NCI-H1048 (cell line): ENCODE data around the gene COG2.
"Not testable (repeated sequence)": the region's sequence is repeated elsewhere in the genome, so short reads cannot be mapped to it uniquely, and the experiment has no call there.

Experiments used
- DNase-seq: peaks from one replicate; lab custom pipeline; 2025; lab: John Stamatoyannopoulos, UW

Gene COG2

GRCh38 chr1:230642263-230642959 lies at the start of gene COG2:
COG2 (plus strand) TSS chr1:230642481; CDS start chr1:230642607, 126 bp downstream.
- DNase-seq: peak; percentile 96

- DNase-seq: no peak
Observed at GRCh38 chr1:230592848-230593414, 49.4 kb upstream of the COG2 start.

- no peak for DNase-seq
Observed at GRCh38 chr1:230594214-230594773, 48.0 kb upstream of the COG2 start.

DNA sequence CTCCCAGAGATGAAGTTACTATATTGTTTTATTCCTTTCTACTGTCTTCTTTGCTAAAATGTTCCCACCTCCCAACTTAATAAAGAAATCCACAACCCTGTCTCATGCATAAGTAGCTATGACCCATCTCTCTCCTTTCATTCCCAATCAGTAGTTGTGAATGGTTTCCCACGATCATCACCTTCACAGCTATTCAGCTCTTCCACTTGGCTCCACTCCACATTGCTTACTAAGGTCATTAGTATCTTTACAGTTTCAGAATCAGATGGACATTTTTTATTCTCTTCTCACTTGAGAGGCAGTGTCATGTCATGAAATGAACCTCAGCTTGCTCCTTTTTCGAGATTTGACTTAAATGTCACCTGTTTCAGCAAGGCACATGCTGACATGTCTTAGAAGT lies 47.1 kb upstream of the COG2 start:
- DNase-seq: no peak

- DNase-seq: no peak
Observed at GRCh38 chr1:230596306-230596705, 46.0 kb upstream of the COG2 start.

- no peak for DNase-seq
Observed at GRCh38 chr1:230598745-230599144, 43.5 kb upstream of the COG2 start.

GRCh38 chr1:230599926-230600656 lies 42.2 kb upstream of the COG2 start:
- DNase-seq: no peak

DNA sequence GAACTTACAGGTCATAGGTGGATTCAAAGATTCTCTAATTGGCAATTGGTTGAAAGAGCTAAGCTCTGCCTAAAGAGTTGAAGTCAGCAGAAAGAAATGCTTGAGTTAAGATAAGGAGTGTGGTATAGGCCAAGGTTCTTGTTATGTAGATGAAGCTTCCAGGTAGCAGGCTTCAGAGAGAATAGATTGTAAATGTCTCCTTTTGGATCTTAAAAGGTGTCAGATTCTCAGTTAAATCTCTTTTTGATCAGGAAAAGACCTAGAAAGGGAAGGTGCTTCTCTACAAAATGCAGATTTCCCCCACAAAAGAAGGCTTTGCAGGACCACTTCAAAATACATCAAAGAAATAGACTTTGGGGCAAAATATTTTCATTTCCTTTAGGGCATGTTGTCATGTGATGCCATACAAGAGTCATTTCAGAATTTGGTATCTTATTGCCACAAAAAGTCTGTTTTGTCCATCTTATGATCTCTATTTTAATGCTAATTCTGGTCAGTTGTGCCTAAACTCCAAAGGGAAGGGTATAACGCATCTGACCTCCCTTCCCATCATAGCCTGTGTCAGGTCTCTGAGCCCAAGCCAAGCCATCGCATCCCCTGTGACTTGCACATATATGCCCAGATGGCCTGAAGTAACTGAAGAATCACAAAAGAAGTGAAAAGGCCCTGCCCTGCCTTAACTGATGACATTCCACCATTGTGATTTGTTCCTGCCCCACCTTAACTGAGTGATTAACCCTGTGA lies 41.5 kb upstream of the COG2 start:
- not testable (repeated sequence) for DNase-seq

DNA sequence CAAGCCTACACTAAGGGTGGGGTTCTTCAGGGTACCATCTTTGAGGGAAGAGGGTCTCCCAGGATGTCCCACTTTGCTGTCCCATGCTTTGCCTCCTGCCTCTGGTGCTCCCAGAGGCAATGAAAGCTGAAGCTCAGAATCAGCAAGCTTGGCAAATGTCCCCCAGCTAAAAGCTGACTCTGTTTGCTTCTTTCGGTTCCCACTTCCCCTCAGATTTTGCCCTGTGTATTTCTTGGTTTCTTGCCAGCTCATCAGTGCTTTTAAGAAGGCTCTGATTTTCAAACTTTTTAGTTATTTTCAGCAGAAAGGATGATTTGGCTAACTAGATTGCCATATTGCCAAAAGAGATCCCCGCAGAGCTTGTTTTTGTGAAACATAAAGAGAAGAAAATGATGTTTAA lies 33.1 kb upstream of the COG2 start:
- DNase-seq: no peak

GRCh38 chr1:230610589-230610988 lies 31.7 kb upstream of the COG2 start:
- no peak for DNase-seq

- DNase-seq: no peak
Observed at GRCh38 chr1:230611128-230611877, 31.0 kb upstream of the COG2 start.

- no peak for DNase-seq
Observed at GRCh38 chr1:230611878-230612235, 30.4 kb upstream of the COG2 start.

GRCh38 chr1:230612651-230613050 lies 29.6 kb upstream of the COG2 start:
- no peak for DNase-seq

DNA sequence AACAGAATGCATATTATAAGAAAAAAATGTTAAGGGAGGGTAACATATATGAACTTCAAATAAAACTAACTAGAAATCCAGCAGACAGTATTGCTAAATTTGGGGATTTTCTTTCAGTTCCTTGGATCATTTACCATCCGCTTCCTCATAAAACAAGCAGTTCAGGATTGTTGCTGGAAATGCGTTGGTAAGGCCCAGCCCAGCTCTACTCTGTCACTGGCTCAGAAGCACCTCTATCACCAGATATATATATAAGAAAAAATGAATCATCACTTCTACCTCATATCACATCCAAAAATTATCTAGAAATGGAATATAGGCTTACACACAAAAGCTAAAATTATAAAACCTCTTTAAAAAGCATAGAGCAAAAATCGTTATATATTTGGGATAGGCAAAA lies 28.2 kb upstream of the COG2 start:
- DNase-seq: no peak

- no peak for DNase-seq
Observed at GRCh38 chr1:230618537-230618936, 23.7 kb upstream of the COG2 start.

DNA sequence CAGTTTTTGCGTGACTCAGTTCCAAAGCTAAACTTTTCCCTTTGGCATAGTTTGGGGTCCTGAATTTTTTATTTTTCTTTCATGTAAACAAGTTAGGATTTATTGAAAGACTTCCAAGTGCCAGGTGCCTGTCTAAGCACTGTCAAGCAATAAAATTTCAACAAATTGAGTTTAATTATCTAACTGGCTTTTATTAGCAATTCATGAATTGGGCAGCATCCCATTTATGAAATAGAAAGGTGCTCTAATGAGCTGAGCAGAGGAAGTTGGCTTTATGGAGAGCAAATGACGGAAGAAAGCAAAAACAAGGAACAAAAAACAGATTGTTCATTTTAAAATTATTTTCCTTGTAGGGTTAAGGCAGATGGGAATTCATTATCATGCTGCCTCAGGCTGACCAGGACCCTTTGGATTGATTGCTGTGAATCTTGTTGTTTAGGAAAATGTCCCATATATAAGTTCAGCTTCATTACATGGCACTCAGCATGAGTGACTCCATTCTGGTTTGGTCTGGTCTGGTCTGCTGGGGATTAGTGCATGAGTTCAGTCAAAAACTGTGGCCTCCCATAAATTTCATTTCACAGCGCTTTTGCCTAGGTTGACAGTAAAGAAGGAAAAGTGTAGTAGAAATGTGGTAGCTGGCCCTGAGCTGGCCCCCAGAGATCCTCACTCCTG lies 21.5 kb upstream of the COG2 start:
- no peak for DNase-seq

GRCh38 chr1:230621324-230622030 lies 20.8 kb upstream of the COG2 start:
- DNase-seq: no peak

GRCh38 chr1:230622151-230622550 lies 20.1 kb upstream of the COG2 start:
- no peak for DNase-seq

DNA sequence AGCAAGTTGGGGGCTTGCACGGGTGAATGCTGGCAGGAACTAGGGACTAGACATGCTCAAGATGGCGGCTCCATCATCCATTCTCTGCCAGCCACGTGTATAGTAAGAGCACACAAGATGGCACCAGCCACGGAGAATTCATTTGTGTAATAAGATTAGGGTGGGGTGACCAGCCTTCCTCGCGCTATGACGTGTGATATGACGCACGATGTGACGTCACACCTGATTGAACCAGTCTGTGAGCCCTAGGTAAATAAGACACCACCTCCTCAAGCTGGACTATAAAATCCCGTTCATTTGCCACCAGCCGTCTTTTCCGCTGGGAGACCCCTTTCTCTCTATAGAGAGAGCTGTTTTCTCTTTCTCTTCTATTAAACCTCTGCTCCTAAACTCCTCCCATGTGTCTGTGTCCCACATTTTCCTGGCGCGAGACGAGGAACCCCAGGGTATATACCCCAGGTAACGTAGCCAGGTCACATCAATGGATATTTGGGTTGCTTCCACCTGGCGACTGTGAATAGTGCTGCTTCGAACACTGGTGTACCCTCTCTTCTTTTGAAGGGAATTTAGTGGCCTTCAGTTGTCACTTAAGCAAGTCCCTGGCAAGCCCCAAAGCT lies 18.1 kb upstream of the COG2 start:
- DNase-seq: no peak

DNA sequence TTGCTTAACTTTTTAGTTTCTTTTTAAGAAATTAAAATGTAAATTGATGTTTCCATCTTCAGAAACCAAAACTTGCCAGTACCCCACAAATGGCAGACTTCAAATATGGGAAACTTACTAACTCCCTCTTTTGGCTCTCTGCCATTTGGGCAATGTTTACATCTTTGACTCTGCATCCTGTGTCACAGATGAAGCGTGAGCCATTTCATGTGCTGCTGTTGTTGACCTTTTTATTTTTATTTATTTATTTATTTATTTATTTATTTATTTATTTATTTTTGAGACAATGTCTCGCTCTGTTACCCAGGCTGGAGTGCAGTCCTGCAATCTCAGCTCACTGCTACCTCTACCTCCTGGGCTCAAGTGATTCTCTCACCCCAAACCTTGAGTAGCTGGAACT lies 16.0 kb upstream of the COG2 start:
- DNase-seq: no peak
